ENCODE data around the gene CHD9.
A peak's percentile ranks its signal among the peaks of the same experiment; 100 is the strongest.

CHD9 gene

DNA sequence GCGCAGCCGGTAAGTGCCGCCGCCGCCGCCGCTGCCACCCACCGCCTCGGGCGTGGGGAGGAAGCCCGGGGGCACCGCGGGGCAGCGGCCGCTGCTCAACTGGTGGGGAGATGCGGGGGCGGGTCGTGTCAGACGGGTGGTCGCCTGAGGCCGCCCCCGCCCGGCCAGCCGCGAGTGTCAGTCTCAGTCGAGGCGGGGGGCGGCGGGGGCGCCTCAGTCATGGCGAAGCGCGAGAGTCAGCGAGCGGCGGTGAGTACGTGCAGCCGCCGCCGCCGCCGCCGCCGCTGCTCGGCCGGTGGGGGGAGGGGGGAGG is 76.2 kb downstream of the CHD9 start:
- TF ChIP-seq, protein P1, sequence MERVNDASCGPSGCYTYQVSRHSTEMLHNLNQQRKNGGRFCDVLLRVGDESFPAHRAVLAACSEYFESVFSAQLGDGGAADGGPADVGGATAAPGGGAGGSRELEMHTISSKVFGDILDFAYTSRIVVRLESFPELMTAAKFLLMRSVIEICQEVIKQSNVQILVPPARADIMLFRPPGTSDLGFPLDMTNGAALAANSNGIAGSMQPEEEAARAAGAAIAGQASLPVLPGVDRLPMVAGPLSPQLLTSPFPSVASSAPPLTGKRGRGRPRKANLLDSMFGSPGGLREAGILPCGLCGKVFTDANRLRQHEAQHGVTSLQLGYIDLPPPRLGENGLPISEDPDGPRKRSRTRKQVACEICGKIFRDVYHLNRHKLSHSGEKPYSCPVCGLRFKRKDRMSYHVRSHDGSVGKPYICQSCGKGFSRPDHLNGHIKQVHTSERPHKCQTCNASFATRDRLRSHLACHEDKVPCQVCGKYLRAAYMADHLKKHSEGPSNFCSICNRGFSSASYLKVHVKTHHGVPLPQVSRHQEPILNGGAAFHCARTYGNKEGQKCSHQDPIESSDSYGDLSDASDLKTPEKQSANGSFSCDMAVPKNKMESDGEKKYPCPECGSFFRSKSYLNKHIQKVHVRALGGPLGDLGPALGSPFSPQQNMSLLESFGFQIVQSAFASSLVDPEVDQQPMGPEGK (CRISPR knock-in tag; IDR thresholded peaks at IDR 0.05; ENCODE audit: borderline replicate concordance): no peak
- TF ChIP-seq ISL1 (CRISPR knock-in tag; IDR thresholded peaks at IDR 0.05): no peak
- TF ChIP-seq OSR1 (CRISPR knock-in tag; IDR thresholded peaks at IDR 0.05): no peak
- TF ChIP-seq TCF4 (CRISPR knock-in tag; IDR thresholded peaks at IDR 0.05; ENCODE audit: borderline replicate concordance): no peak
- TF ChIP-seq, protein P2, sequence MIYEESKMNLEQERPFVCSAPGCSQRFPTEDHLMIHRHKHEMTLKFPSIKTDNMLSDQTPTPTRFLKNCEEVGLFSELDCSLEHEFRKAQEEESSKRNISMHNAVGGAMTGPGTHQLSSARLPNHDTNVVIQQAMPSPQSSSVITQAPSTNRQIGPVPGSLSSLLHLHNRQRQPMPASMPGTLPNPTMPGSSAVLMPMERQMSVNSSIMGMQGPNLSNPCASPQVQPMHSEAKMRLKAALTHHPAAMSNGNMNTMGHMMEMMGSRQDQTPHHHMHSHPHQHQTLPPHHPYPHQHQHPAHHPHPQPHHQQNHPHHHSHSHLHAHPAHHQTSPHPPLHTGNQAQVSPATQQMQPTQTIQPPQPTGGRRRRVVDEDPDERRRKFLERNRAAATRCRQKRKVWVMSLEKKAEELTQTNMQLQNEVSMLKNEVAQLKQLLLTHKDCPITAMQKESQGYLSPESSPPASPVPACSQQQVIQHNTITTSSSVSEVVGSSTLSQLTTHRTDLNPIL (CRISPR knock-in tag; IDR thresholded peaks at IDR 0.05; ENCODE audit: low read depth): no peak
- no peak for TF ChIP-seq PPARA (CRISPR knock-in tag; IDR thresholded peaks at IDR 0.05; ENCODE audit: borderline replicate concordance)
- no peak for TF ChIP-seq ZNF70 (CRISPR knock-in tag; IDR thresholded peaks at IDR 0.05)
- TF ChIP-seq GLIS3 (CRISPR knock-in tag; IDR thresholded peaks at IDR 0.05): no peak
- no peak for TF ChIP-seq CSDC2 (CRISPR knock-in tag; IDR thresholded peaks at IDR 0.05)
- TF ChIP-seq, protein P3, sequence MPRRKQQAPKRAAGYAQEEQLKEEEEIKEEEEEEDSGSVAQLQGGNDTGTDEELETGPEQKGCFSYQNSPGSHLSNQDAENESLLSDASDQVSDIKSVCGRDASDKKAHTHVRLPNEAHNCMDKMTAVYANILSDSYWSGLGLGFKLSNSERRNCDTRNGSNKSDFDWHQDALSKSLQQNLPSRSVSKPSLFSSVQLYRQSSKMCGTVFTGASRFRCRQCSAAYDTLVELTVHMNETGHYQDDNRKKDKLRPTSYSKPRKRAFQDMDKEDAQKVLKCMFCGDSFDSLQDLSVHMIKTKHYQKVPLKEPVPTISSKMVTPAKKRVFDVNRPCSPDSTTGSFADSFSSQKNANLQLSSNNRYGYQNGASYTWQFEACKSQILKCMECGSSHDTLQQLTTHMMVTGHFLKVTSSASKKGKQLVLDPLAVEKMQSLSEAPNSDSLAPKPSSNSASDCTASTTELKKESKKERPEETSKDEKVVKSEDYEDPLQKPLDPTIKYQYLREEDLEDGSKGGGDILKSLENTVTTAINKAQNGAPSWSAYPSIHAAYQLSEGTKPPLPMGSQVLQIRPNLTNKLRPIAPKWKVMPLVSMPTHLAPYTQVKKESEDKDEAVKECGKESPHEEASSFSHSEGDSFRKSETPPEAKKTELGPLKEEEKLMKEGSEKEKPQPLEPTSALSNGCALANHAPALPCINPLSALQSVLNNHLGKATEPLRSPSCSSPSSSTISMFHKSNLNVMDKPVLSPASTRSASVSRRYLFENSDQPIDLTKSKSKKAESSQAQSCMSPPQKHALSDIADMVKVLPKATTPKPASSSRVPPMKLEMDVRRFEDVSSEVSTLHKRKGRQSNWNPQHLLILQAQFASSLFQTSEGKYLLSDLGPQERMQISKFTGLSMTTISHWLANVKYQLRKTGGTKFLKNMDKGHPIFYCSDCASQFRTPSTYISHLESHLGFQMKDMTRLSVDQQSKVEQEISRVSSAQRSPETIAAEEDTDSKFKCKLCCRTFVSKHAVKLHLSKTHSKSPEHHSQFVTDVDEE (CRISPR knock-in tag; IDR thresholded peaks at IDR 0.05): no peak
- TF ChIP-seq, protein P4, sequence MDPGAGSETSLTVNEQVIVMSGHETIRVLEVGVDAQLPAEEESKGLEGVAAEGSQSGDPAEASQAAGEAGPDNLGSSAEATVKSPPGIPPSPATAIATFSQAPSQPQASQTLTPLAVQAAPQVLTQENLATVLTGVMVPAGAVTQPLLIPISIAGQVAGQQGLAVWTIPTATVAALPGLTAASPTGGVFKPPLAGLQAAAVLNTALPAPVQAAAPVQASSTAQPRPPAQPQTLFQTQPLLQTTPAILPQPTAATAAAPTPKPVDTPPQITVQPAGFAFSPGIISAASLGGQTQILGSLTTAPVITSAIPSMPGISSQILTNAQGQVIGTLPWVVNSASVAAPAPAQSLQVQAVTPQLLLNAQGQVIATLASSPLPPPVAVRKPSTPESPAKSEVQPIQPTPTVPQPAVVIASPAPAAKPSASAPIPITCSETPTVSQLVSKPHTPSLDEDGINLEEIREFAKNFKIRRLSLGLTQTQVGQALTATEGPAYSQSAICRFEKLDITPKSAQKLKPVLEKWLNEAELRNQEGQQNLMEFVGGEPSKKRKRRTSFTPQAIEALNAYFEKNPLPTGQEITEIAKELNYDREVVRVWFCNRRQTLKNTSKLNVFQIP (CRISPR knock-in tag; IDR thresholded peaks at IDR 0.05; ENCODE audit: borderline replicate concordance, low read depth): no peak
- TF ChIP-seq ZFP30 (CRISPR knock-in tag; IDR thresholded peaks at IDR 0.05): no peak
- ATAC-seq: no peak

DNA sequence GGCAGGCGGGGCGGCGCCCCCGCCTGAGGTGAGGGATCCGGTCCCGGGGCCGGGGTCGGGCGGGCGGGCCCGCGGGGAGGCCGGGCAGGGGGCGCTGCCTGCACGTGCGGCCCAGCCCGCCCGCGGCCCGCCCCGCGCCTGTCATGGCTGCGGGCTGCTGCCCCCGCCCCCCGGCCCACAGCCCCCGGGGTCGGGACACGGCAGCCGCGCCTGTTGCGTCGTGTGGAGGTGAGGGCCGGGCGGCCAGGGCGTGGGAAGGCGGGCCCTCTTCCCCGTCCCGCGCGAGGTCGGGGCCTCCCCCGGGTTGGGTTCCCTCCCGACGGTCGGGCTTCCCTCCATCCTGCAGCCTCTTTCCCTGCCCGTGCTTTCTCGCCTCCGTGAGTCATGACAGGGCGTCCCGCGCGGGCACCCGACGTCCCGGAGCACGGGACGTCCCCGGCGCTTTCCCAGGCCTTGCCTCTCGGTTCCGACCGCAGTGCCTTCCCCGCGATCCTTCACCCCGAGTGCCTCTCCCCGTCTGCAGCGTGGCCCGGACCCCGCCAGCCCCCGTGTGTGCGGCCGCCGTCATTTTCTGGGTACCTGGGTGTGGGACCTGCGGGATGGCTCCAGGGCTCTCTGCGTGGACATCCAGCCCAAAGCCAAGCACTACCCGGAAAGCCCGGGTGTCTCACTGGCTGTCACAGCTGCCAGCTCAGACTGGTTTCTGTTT is 76.7 kb downstream of the CHD9 start:
- ATAC-seq: peak; percentile 16
- TF ChIP-seq ESRRG (CRISPR knock-in tag; IDR thresholded peaks at IDR 0.05) (no peak), ZFP3 (CRISPR knock-in tag; IDR thresholded peaks at IDR 0.05) (no peak)

DNA sequence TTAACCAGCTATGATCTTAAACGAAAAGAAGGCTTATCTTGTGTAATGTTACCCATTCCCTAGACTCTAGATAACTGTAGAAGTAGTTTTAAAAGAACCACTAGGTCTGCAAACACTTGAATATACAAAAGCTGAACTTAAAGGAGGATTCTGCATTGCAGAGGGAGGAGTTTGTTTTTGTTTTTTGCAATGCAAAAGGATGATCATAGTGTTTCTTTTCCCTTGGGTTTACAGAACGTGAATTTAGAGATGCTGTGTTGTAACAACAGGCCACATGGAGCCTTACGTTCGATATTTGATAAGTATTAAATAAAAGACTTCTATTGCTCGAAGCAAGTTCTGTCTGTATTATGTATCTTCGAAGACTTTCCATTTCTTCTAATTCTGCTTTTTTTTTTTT is 77.6 kb downstream of the CHD9 start:
- no peak for ATAC-seq
- TF ChIP-seq ZNF70 (CRISPR knock-in tag; IDR thresholded peaks at IDR 0.05) (no peak), PPARA (CRISPR knock-in tag; IDR thresholded peaks at IDR 0.05; ENCODE audit: borderline replicate concordance) (no peak), ISL1 (CRISPR knock-in tag; IDR thresholded peaks at IDR 0.05) (no peak), ZC3H10 (CRISPR knock-in tag; IDR thresholded peaks at IDR 0.05) (no peak), GLIS3 (CRISPR knock-in tag; IDR thresholded peaks at IDR 0.05) (no peak), ARNTL (CRISPR knock-in tag; IDR thresholded peaks at IDR 0.05; ENCODE audit: borderline replicate concordance, low read depth) (no peak), SNAI2 (CRISPR knock-in tag; IDR thresholded peaks at IDR 0.05) (no peak), ZNF565 (CRISPR knock-in tag; conservative IDR thresholded peaks at IDR 0.05; ENCODE audit: low read depth) (no peak), RARB (CRISPR knock-in tag; IDR thresholded peaks at IDR 0.05) (no peak), OSR1 (CRISPR knock-in tag; IDR thresholded peaks at IDR 0.05) (no peak), TOX (CRISPR knock-in tag; IDR thresholded peaks at IDR 0.05; ENCODE audit: borderline replicate concordance) (no peak), ZFP30 (CRISPR knock-in tag; IDR thresholded peaks at IDR 0.05) (no peak), ESRRG (CRISPR knock-in tag; IDR thresholded peaks at IDR 0.05) (no peak), CSDC2 (CRISPR knock-in tag; IDR thresholded peaks at IDR 0.05) (no peak), BACH2 (CRISPR knock-in tag; IDR thresholded peaks at IDR 0.05; ENCODE audit: borderline replicate concordance) (no peak)
- TF ChIP-seq, protein P3 (CRISPR knock-in tag; IDR thresholded peaks at IDR 0.05): no peak
- TF ChIP-seq, protein P5, sequence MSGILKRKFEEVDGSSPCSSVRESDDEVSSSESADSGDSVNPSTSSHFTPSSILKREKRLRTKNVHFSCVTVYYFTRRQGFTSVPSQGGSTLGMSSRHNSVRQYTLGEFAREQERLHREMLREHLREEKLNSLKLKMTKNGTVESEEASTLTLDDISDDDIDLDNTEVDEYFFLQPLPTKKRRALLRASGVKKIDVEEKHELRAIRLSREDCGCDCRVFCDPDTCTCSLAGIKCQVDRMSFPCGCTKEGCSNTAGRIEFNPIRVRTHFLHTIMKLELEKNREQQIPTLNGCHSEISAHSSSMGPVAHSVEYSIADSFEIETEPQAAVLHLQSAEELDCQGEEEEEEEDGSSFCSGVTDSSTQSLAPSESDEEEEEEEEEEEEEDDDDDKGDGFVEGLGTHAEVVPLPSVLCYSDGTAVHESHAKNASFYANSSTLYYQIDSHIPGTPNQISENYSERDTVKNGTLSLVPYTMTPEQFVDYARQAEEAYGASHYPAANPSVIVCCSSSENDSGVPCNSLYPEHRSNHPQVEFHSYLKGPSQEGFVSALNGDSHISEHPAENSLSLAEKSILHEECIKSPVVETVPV (CRISPR knock-in tag; IDR thresholded peaks at IDR 0.05): no peak
- TF ChIP-seq, protein P2 (CRISPR knock-in tag; IDR thresholded peaks at IDR 0.05; ENCODE audit: low read depth): no peak

Measured in SK-N-SH treated with all-trans-retinoic acid at 6 μM for 48 hours (cell line).